Measurements from ENCODE around the gene SNAPIN.

DNA sequence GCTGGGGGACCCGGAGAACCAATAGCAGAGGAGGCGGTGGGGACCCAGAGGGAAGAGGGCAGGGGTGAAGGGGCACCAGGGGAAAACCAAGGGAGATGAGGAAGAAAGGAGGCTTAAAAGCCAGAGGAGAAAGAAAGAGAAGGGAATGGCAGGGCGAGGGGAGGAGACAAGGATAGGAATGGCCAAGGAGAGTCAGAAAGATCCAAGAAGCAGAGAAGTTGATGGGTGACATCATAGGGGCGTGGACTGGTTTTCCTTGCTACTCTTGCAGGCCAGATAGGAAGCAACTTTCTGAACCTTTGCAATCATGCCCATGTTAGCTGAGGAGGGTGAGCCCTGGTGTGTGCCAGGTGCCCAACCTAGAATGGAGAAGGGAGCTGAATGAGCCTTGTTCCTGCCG lies 25.4 kb downstream of the SNAPIN start:
- no peak for TF ChIP-seq EZH2phosphoT487 (IDR thresholded peaks at IDR 0.05; ENCODE audit: borderline replicate concordance, low read length)
- TF ChIP-seq CTCF (IDR thresholded peaks at IDR 0.05; ENCODE audit: low read depth, low read length, poor library complexity, severe bottlenecking) = no peak

All from DOHH2 (cell line).